DMS114 treated with DMSO at 0.1 percent for 48 hours (cell line): ENCODE measurements around the gene TNN.
A peak's percentile ranks its signal among the peaks of the same experiment; 100 is the strongest.
"Not testable (repeated sequence)": the region's sequence is repeated elsewhere in the genome, so short reads cannot be mapped to it uniquely, and the experiment has no call there.

Experiments
- DNase-seq: peaks from one replicate; lab custom pipeline; 2025; ENCODE audit not compliant: unreplicated experiment; lab: John Stamatoyannopoulos, UW

The TNN gene, protein sequence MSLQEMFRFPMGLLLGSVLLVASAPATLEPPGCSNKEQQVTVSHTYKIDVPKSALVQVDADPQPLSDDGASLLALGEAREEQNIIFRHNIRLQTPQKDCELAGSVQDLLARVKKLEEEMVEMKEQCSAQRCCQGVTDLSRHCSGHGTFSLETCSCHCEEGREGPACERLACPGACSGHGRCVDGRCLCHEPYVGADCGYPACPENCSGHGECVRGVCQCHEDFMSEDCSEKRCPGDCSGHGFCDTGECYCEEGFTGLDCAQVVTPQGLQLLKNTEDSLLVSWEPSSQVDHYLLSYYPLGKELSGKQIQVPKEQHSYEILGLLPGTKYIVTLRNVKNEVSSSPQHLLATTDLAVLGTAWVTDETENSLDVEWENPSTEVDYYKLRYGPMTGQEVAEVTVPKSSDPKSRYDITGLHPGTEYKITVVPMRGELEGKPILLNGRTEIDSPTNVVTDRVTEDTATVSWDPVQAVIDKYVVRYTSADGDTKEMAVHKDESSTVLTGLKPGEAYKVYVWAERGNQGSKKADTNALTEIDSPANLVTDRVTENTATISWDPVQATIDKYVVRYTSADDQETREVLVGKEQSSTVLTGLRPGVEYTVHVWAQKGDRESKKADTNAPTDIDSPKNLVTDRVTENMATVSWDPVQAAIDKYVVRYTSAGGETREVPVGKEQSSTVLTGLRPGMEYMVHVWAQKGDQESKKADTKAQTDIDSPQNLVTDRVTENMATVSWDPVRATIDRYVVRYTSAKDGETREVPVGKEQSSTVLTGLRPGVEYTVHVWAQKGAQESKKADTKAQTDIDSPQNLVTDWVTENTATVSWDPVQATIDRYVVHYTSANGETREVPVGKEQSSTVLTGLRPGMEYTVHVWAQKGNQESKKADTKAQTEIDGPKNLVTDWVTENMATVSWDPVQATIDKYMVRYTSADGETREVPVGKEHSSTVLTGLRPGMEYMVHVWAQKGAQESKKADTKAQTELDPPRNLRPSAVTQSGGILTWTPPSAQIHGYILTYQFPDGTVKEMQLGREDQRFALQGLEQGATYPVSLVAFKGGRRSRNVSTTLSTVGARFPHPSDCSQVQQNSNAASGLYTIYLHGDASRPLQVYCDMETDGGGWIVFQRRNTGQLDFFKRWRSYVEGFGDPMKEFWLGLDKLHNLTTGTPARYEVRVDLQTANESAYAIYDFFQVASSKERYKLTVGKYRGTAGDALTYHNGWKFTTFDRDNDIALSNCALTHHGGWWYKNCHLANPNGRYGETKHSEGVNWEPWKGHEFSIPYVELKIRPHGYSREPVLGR (N-terminal part only)

DNA sequence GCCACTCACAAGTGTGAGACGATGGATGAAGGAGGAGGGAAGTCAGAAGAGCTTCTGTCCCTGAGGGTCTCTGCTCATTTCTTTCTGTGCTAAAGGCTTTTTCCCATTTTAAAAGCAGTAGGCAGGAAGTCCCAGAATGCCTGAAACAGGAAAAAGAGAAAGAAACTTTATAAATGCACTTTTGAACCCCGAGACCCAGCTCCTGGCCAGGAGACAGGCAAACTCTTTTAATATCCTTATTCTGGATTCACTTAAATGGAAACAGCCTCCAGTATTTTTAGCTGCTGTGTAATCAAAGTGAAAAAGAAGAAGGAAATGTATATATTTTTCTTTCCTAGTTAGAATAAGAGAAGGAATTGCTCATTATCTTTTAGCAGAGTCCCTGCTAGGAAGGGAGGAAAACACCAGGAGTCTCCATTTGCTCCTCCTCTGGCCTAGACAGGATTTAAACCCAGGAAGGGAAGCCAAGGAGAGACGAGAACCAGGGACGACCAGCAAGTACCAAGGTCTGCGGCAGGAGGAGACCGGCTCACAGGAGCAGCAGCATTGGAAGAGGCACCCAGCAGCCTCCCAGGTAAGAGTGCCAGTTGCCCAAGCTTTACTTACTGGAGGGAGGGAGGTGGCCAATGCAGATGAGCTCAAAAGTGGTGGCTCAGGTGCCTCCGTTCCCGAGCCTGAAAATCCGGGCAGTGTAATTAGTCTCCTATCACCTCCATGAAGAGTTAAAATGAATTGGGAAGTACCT is at the start of gene TNN:
Gene TNN (plus strand): TSS at position 472 of the 745 bp plus-strand sequence. CDS start 9,586 bp downstream, outside the sequence.
- no peak for DNase-seq

DNA sequence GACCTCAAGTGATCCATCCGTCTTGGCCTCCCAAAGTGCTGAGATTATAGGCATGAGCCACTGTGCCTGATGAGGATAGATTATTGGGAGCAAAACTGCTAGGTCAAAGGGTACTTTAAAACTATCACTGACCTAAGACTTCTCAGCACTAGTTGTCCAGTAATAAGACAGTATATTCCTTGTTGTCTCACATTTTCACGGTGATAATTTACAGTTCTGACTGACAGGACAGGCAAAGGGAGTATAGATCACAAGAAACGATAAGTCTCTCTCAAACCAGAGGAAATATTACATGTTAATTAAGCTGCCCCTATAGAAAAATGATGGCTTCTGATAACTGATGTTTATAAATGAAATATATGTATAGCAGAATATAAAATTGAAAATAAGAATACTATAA is 48.1 kb upstream of the TNN start:
- DNase-seq = no peak

DNA sequence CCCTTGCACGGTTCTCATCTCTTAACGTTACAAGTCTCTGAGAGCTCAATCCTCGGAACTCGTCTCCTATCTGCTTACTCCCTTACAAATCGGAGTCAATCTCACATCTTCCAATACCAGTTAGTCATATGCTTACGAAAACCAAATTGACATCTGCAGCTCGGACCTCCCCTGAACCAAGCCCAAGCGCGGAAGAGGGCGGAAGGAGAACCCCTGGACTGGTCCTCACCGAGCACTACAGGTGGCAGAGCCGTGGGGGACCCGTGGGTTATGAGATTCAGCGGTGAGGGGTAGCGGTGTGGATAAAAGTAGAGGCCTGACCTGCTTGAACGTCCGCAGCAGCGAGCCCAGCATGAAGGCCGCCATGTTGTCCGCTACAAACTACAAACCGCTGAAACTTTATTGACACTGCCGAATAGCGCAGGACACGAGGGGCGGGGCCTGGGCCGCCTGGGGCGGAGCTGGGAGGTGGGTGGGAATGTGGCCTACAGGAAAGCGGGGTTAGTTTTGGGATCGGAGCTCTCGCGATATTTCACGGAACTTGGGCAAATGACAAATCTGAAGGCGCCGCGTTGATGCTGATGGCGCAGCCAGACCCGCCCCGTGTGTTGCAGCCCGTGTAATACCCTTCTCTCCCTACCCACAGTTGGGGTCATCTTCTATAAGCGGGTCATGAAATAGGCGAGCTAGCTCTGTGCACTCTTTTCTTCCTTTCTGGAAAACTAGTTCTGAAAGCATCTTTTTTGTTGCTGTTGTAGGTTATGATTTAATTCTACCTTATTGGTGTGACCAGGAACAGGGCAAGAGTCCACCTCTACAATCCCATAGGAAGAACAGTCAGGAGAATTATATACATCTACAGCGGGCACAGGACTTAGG is 44.4 kb upstream of the TNN start, which contains the start of gene MRPS14:
Gene MRPS14 (minus strand): TSS at position 383 of the 879 bp plus-strand sequence. CDS start 17 bp downstream, at position 366.
- DNase-seq = peak; percentile 94

DNA sequence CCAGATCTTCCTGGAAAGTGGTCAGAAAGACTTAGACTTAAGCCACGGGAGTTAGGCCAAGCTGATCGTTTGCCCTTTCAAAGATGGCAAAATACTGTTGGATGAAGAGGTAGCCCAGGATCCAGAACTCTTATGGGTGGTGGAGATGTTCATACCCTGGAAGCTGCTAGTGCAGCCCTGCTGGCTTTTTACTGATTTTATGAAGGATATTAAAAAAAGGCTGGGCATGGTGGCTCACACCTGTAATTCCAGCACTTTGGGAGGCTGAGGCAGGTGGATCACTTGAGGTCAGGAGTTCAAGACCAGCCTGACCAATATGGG is 43.8 kb upstream of the TNN start:
- DNase-seq = not testable (repeated sequence)

DNA sequence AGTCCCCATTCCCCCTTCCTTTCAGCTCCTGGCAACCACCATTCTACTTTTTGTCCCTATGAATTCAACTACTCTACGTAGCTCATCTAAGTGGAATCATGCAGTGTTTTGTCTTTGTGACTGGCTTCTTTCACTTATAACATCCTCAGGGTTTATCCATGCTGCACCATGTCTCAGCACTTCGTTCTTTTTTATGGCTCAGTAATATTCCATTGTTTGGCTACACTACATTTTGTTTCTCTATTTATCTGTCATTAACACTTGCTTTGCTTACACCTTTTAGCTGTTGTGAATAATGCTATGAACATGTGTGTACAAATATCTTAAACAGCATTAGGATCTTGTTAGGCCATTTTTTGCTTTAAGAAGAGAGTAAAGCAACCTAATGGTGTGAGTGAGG is 42.9 kb upstream of the TNN start:
- DNase-seq = no peak

DNA sequence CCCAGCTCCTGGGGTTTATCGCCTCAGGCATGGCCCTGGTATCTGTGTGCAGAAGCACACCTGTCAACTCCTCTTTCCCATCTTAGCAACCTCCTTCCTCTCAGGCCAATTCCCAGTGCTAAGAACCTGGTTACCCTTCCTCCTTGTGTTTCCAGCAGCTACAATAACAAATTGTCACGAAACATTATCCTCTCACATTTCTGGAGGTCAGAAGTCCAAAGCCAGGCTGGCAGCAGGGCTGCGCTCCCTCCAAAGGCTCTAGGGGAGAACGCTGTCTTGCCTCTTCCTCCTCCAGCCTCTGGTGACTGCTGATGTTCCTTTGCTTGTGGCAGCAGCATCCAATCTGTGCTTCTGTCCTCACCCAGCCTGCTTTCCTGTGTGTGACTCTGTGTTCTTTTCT is 33.7 kb upstream of the TNN start:
- no peak for DNase-seq

DNA sequence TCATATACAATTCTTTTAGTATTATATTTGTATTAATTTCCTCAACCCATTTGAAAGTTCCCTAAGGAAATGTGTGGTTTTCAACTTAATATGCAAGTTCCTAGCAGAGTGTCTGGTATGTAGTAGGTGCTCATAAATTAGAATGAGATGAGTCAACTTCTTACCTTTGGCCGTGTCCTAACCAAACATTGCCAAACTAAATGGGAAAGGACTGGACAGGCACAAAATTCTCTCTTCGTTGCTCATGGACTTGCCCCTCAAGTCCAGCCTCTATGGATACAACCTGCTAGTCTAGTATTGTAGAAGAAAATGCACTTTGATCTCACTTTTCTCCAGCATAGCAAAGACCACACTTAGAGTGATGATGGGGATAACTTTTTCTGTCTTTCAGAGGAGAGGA is 32.9 kb upstream of the TNN start:
- no peak for DNase-seq

DNA sequence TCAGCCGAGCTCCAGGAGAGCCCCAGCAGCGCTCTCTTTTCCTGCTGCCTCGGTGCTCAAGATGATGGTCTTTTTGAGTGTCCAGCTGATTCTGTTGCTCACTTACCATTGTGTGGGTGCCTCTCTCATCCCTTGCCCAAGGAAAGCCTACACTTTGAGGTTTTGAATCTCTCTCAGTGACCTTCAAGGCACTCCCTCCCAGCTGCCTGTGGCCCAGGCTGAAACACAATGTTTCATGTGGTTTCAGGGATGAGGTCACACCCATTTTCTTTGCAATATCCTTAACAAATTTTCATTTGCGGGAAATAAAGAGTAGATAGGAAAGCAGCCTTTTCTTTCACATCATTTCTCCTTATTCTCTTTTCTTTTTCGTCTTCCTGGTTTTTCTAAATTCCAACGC is 31.8 kb upstream of the TNN start:
- no peak for DNase-seq

DNA sequence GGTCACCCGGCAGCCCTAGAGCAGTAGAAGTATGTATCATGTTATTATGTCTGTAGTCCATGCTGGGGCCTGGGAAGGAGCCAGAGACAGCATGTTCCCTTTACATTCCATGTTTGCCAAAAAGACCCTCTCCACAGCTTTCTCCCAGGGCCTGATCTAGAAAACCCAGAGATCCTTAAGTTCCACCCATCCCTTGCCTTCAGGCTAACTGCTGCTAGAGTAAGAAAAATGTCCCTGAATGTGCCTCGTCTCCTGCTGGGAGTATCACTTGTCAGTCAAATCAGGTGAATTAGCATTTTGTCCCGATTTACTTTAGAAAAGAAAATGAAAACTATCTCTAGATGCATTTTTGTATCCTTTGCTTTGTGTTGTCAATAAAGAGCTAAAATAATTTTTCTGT is 31.2 kb upstream of the TNN start:
- DNase-seq = no peak

DNA sequence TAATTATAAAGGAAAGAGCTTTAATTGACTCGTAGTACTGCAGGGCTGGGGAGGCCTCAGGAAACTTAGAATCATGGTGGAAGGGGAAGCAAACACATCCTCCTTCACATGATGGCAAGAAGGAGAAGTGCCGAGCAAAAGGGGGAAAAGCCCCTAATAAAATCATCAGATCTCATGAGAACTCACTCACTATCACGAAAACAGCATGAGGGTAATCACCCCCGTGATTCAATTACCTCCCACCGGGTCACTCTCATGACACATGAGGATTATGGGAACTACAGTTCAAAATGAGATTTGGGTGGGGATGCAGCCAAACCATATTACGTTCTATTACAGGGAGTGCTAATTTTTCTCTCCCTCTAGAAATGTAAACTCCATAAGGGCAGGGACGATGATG is 30.2 kb upstream of the TNN start:
- DNase-seq = no peak

DNA sequence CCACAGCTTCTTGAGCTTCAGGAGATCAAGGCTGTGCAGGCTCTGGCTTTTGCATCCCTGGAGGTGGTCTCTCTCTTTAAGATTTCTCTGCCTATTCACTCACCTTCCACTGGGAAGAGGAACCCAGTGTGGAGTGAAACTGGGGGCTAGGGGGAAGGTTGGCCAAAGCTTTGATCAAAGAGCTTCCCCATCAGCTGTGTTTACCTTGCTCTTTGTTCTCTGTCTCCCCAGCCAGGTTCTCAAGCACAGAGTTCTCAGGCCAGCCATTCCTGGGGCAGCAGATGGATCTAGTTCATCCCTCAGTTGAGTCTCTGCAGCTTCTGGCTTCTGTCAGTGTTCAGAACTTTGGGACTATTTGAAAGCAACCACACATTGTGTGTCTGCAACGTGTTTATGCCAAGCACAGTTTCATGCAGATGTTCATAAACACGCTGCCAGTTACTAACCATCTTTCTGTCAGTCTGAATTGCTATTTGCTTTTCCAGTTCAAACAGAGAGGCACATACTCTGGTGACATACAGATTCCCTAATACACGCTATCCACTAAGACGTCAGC is 27.2 kb upstream of the TNN start:
- DNase-seq = no peak

DNA sequence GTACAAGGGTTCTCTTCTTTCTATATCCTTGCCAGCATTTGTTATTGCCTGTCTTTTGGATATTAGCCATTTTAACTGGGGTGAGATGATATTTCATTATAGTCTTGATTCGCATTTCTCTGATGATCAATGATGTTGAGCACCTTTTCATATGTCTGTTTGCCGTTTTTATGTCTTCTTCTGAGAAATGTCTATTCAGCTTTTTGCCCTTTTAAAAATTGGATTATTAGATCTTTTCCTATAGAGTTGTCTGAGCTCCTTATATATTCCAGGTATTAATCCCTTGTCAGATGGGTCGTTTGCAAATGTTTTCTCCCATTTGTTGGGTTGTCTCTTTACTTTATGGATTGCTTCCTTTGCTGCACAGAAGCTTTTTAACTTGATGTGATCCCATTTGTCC is 25.0 kb upstream of the TNN start:
- no peak for DNase-seq

DNA sequence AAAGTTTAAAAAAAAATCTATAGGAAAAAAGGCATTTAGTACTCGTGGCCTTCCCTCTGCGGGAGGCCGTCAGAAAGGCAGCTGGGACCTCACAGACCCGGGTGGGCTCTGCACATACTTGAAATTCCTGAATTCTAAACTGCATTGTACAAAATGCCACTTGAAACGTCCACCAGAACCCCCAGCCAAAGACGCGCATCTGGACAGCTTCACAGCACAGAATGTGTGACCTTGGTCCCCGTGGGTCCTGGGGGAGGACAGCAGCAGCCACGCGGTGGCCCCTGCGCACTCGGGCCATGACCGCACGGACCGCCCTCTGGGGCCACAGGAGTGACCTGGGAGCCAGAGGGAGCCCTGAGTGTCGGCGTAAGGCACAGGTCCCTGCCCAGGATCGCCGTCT is 23.8 kb upstream of the TNN start:
- DNase-seq = no peak

DNA sequence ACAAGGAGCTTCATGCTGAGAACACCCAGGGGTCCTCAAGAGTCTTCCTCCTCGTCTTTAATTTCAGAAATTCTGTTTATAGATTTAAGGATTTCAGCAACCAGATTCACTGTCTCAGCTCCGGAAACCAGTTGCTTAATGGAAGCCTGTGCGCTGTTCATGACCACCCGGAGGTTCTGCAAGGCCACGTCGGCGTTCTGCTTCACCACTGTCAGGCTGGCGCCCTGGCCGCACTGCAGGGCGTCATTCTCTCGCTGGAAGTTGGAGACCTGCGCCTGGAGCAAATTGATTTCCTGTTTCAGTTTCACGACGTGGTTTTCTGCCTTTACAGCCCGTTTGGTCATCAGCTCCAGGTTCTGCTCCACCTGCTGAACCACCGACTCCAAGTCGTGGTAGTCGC is 23.0 kb upstream of the TNN start:
- not testable (repeated sequence) for DNase-seq

DNA sequence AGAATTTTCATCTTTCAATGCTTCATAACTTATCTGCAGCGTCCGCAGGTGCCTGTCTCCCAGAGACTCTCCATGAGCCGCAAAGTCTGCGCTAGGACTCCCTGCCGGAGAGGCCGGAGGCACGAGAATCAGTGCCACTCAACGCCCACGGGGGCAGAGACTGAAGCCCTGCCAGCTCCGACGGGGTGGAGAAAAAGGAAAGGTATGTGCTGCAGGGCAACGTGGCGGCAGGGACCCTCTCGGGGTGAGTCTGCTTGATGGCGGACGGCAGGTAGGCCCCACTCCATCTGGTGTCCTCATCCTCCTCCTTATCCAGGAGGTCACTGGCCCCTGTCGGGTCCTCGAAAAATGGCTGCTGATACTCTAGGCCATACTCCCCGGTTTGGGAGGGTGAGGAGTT is 22.5 kb upstream of the TNN start:
- no peak for DNase-seq

DNA sequence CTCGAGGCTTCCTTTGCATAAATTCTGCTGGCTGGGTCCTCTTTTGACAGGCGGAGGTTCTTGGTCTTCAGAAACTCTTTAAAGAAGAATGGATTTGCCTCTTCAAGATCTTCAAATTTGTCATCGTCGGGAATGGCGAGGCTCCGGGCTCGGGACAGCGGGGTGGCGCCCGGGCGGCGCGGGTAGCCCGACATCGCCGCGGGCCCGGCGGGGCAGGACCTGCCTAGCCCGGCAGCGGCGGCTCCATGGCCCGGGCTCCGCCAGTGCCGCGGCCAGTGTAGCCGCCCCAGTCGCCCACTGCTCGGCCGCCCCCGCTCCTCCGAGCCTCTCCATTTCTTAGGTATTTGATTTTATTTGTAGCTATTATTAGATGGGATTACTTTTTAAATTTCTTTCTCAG is 22.1 kb upstream of the TNN start:
- DNase-seq = no peak

DNA sequence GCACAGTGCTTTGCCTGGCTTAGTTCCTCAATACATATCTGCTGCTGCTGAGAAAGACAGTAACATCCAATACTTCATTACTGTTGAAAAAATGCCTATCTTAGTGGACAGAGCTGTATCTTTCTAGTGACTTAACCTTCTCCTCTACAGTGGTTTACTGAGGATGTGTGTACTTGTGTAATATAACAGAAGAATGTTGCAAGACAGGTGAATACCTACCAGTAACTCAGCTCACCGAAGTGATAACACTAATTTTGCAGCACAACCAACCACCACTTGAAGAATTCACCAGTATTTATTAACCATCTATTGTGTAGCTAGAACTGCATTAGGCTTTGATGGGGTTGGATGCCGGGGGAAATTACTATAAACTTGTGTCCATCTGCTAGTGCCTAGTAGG is 16.6 kb upstream of the TNN start:
- no peak for DNase-seq

DNA sequence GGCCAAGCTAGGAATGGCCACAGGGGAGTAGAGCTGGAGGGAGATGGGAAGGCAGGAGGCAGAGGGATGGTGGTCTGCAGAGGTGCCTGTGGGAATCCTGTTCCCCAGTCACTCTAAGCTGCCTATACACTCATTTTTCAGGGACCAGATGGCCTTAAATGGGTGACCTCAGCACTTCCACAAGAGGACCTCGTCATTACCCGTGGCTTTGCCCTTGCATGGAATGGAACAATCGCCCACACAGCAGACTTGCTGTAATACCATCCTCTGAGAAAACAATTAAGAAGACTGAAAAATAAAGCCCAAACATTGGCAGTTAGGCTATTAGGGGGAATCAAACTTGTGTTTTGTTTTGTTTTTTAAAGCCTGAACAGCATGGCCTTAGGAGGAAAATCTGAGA is 12.9 kb upstream of the TNN start:
- DNase-seq = no peak

DNA sequence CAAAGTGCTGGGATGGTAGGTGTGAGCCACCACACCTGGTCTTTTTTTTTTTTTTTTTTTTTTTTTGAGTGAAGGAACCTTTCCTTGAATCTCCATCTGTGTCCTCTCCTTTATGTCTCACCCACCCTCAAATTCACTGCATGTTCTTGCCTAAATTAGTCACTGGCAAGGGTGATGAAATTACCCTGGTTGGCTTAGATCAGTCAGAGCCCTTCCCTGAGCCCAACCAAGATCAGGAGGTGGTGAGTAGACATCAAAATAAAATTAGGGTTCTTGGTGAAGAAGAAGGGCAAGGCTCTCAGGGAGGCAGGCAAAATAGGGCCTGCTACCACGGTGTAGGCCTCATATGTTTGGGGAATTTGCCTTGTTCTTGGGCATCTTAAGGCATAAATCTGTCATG is 5.3 kb upstream of the TNN start:
- DNase-seq = no peak
